OCI-LY1 (cell line): ENCODE data around the gene LARP1.

ENCODE experiments used
- EZH2 ChIP-seq: fragments of 200-600 bp; sonication (generic), shearing (Covaris generic); IDR thresholded peaks from 2 replicates; pipeline ENCODE4 v1.8.0; 2017; ENCODE audit warnings: borderline replicate concordance, mixed run types, mild to moderate bottlenecking, antibody characterized with exemption, low read length, moderate library complexity, mixed read lengths
- TF ChIP-seq, protein P1 (sequence below): fragments of 200-600 bp; sonication (generic), shearing (Covaris generic); IDR thresholded peaks from 2 replicates; pipeline ENCODE4 v1.5.1; 2017; ENCODE audit warnings: mild to moderate bottlenecking, antibody characterized with exemption, low read length, moderate library complexity, mixed read lengths

DNA sequence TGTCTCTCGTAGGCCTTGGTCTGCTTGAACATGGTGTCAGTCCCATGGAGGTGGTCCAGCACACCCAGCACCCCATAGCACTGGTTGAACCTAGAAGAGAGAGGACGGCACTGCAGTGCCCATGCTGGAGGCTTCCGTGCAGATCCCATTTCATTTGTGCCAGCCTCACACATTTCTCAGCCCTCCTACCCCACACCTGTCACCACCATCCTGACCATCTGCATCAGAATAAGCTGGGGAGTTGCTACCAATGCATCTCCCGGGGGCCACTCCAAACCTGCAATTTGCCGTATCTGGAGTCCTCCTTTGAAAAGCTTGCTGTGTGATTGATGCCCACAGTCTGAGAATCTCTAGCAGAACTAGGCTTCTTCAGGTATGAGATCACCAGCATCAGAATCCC lies 65.2 kb downstream of the LARP1 start:
- TF ChIP-seq, protein P1, sequence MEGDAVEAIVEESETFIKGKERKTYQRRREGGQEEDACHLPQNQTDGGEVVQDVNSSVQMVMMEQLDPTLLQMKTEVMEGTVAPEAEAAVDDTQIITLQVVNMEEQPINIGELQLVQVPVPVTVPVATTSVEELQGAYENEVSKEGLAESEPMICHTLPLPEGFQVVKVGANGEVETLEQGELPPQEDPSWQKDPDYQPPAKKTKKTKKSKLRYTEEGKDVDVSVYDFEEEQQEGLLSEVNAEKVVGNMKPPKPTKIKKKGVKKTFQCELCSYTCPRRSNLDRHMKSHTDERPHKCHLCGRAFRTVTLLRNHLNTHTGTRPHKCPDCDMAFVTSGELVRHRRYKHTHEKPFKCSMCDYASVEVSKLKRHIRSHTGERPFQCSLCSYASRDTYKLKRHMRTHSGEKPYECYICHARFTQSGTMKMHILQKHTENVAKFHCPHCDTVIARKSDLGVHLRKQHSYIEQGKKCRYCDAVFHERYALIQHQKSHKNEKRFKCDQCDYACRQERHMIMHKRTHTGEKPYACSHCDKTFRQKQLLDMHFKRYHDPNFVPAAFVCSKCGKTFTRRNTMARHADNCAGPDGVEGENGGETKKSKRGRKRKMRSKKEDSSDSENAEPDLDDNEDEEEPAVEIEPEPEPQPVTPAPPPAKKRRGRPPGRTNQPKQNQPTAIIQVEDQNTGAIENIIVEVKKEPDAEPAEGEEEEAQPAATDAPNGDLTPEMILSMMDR, result no peak
- TF ChIP-seq EZH2, result no peak
